IMR-90 (cell line): ENCODE measurements around the gene DCUN1D3. TPM values are rescaled to one million over a fixed set of nuclear protein-coding genes. Genes with fewer than 3 reads are reported as not detected.

ENCODE experiments used
- ATAC-seq: fragments of 200-7000 bp; cut with Tn5 transposase; 2 replicates; pipeline ENCODE4 v1.9.1; 2020; ENCODE audit warnings: low read depth, mild to moderate bottlenecking, moderate library complexity
- BruUV-seq: library from RNA; stranded (reverse); fragments of 400-500 nt; replicated peaks from 2 replicates; lab custom pipeline; 2021; lab: Mats Ljungman, UMichigan
- CTCF ChIA-PET: fragments of 300-600 bp; formaldehyde crosslinking; extraction: SDS; loops from one replicate; lab custom pipeline; 2021; ENCODE audit warnings: antibody characterized with exemption; lab: Yijun Ruan, JAX
- POLR2A ChIA-PET: fragments of 300-600 bp; sonication (Branson Sonifier 250); formaldehyde crosslinking; loops from one replicate; lab custom pipeline; 2022; ENCODE audit warnings: antibody characterized with exemption; ENCODE audit not compliant: unreplicated experiment; lab: Charles Lee
- DNase-seq: peaks from one replicate; pipeline ENCODE4 v3.0.0; 2013
- H2AFZ ChIP-seq: replicated peaks from 2 replicates; pipeline ENCODE3; 2013; ENCODE audit warnings: low read length, mild to moderate bottlenecking; ENCODE audit not compliant: poor library complexity
- H2AK5ac ChIP-seq: 2 replicates; pipeline ENCODE4 v1.6.1; 2013; ENCODE audit warnings: low read depth, low read length, inconsistent platforms
- H2AK9ac ChIP-seq: replicated peaks from 2 replicates; pipeline ENCODE3; 2013; ENCODE audit warnings: mild to moderate bottlenecking, low read depth, low read length, moderate library complexity; ENCODE audit not compliant: poor library complexity
- H2BK120ac ChIP-seq: 2 replicates; pipeline ENCODE4 v1.6.1; 2013; ENCODE audit warnings: low read depth, low read length, inconsistent platforms
- H2BK15ac ChIP-seq: 3 replicates; pipeline ENCODE4 v1.6.1; 2013; ENCODE audit warnings: low read depth, low read length, inconsistent platforms
- H2BK20ac ChIP-seq: 2 replicates; pipeline ENCODE4 v1.6.1; 2013; ENCODE audit warnings: low read depth, mild to moderate bottlenecking, inconsistent platforms, low read length, moderate library complexity
- H2BK5ac ChIP-seq: 2 replicates; pipeline ENCODE4 v1.6.1; 2013; ENCODE audit warnings: mild to moderate bottlenecking, low read depth, low read length, inconsistent platforms; ENCODE audit not compliant: poor library complexity, severe bottlenecking
- H3K14ac ChIP-seq: replicated peaks from 2 replicates; pipeline ENCODE4 v1.6.1; 2013; ENCODE audit warnings: low read depth, low read length, inconsistent platforms
- H3K18ac ChIP-seq: 2 replicates; pipeline ENCODE4 v1.6.1; 2013; ENCODE audit warnings: low read depth, low read length, control low read depth
- H3K23ac ChIP-seq: 2 replicates; pipeline ENCODE4 v1.6.1; 2013; ENCODE audit warnings: low read depth, low read length, inconsistent platforms
- H3K27ac ChIP-seq: 2 replicates; pipeline ENCODE4 v1.5.1; 2013; ENCODE audit warnings: mild to moderate bottlenecking, control low read depth, low read length; ENCODE audit not compliant: insufficient read depth
- H3K27me3 ChIP-seq: 2 replicates; pipeline ENCODE4 v1.6.1; 2013; ENCODE audit warnings: low read length; ENCODE audit not compliant: control insufficient read depth, insufficient read depth
- H3K36me3 ChIP-seq: 2 replicates; pipeline ENCODE4 v1.6.1; 2013; ENCODE audit warnings: low read length, mixed read lengths; ENCODE audit not compliant: control insufficient read depth, insufficient read depth
- H3K4ac ChIP-seq: 2 replicates; pipeline ENCODE4 v1.6.1; 2013; ENCODE audit warnings: low read depth, low read length, inconsistent platforms
- H3K4me1 ChIP-seq: 2 replicates; pipeline ENCODE4 v1.6.1; 2013; ENCODE audit warnings: low read length, mixed read lengths; ENCODE audit not compliant: control insufficient read depth, insufficient read depth
- H3K4me2 ChIP-seq: 2 replicates; pipeline ENCODE4 v1.6.1; 2013; ENCODE audit warnings: low read depth, mild to moderate bottlenecking, control low read depth, low read length, moderate library complexity
- H3K4me3 ChIP-seq: 2 replicates; pipeline ENCODE4 v1.5.1; 2013; ENCODE audit warnings: low read depth, mild to moderate bottlenecking, control low read depth, low read length, moderate library complexity; ENCODE audit not compliant: insufficient read depth
- H3K56ac ChIP-seq: 2 replicates; pipeline ENCODE4 v1.6.1; 2013; ENCODE audit warnings: low read length, inconsistent platforms; ENCODE audit not compliant: insufficient read depth; ENCODE audit errors: extremely low read depth
- H3K79me1 ChIP-seq, 2 experiments: 2 replicates each; pipeline ENCODE4 v1.6.1; 2013; ENCODE audit warnings: low read length in 2 of 2, inconsistent platforms in 1 of 2, low read depth in 1 of 2
- H3K9ac ChIP-seq: 2 replicates; pipeline ENCODE4 v1.6.1; 2013; ENCODE audit warnings: low read depth, low read length, control low read depth
- H3K9me1 ChIP-seq: 2 replicates; pipeline ENCODE4 v1.6.1; 2013; ENCODE audit warnings: low read length, inconsistent platforms; ENCODE audit not compliant: insufficient read depth
- H3K9me3 ChIP-seq: 2 replicates; pipeline ENCODE4 v1.6.1; 2013; ENCODE audit warnings: low read length; ENCODE audit not compliant: control insufficient read depth, insufficient read depth
- H4K20me1 ChIP-seq: 2 replicates; pipeline ENCODE4 v1.6.1; 2013; ENCODE audit warnings: low read length, inconsistent platforms; ENCODE audit not compliant: insufficient read depth
- H4K5ac ChIP-seq: 2 replicates; pipeline ENCODE4 v1.6.1; 2013; ENCODE audit warnings: mild to moderate bottlenecking, low read depth, low read length, control low read depth
- H4K8ac ChIP-seq, 2 experiments: 2 replicates each; pipeline ENCODE4 v1.6.1; 2013; ENCODE audit warnings: low read depth in 2 of 2, low read length in 2 of 2, control low read depth in 1 of 2, inconsistent platforms in 1 of 2
- H4K91ac ChIP-seq: 2 replicates; pipeline ENCODE4 v1.6.1; 2013; ENCODE audit warnings: low read depth, low read length, inconsistent platforms; ENCODE audit not compliant: insufficient read depth
- BHLHE40 ChIP-seq: fragments of 150-350 bp; IDR thresholded peaks from 2 replicates; pipeline ENCODE4 v1.6.1; 2016; ENCODE audit warnings: mild to moderate bottlenecking, low read depth, low read length
- CEBPB ChIP-seq: IDR thresholded peaks from 2 replicates; pipeline ENCODE4 v1.6.1; 2012; ENCODE audit warnings: low read depth, low read length, improper control_type of control experiment
- CHD1 ChIP-seq: IDR thresholded peaks from 2 replicates; pipeline ENCODE4 v1.6.1; 2012; ENCODE audit warnings: low read depth, low read length, improper control_type of control experiment
- CTCF ChIP-seq: conservative IDR thresholded peaks from 2 replicates; pipeline ENCODE4 v1.5.1; 2012; ENCODE audit warnings: mild to moderate bottlenecking, low read depth, low read length, improper control_type of control experiment
- ELK1 ChIP-seq: fragments of 150-350 bp; IDR thresholded peaks from 2 replicates; pipeline ENCODE4 v1.6.1; 2016; ENCODE audit warnings: low read depth, mild to moderate bottlenecking, low read length, moderate library complexity, borderline replicate concordance
- FOS ChIP-seq: fragments of 150-350 bp; IDR thresholded peaks from 2 replicates; pipeline ENCODE4 v1.6.1; 2016; ENCODE audit warnings: low read depth, low read length
- MAZ ChIP-seq: IDR thresholded peaks from 2 replicates; pipeline ENCODE4 v1.6.1; 2012; ENCODE audit warnings: low read depth, mild to moderate bottlenecking, low read length, improper control_type of control experiment, moderate library complexity, borderline replicate concordance
- MXI1 ChIP-seq: IDR thresholded peaks from 2 replicates; pipeline ENCODE4 v1.6.1; 2012; ENCODE audit warnings: low read depth, mild to moderate bottlenecking, low read length, moderate library complexity, borderline replicate concordance
- NFE2L2 ChIP-seq: fragments of 150-350 bp; IDR thresholded peaks from 2 replicates; pipeline ENCODE4 v1.6.1; 2016; ENCODE audit warnings: low read depth, mild to moderate bottlenecking, low read length
- POLR2A ChIP-seq: IDR thresholded peaks from 2 replicates; pipeline ENCODE4 v1.6.1; 2012; ENCODE audit warnings: mild to moderate bottlenecking, low read depth, low read length
- RAD21 ChIP-seq: IDR thresholded peaks from 2 replicates; pipeline ENCODE4 v1.6.1; 2012; ENCODE audit warnings: low read length, improper control_type of control experiment
- RCOR1 ChIP-seq: IDR thresholded peaks from 2 replicates; pipeline ENCODE4 v1.6.1; 2012; ENCODE audit warnings: mild to moderate bottlenecking, low read length, improper control_type of control experiment; ENCODE audit not compliant: insufficient replicate concordance
- RFX5 ChIP-seq: IDR thresholded peaks from 2 replicates; pipeline ENCODE4 v1.8.0; 2012; ENCODE audit warnings: low read depth, mild to moderate bottlenecking, low read length, moderate library complexity
- SMC3 ChIP-seq: fragments of 150-350 bp; IDR thresholded peaks from 2 replicates; pipeline ENCODE4 v1.6.1; 2016; ENCODE audit warnings: low read depth, mild to moderate bottlenecking, antibody characterized with exemption, low read length, moderate library complexity
- WGBS, 2 experiments: methylation state at CpG; one replicate each; pipeline versions ENCODE4 v1.1.5 to v1.1.7; 2013; ENCODE audit warnings: missing lambda C conversion rate in 2 of 2; ENCODE audit not compliant: insufficient read length in 1 of 2; ENCODE audit errors: extremely low coverage in 2 of 2; 5-methylcytosine and 5-hydroxymethylcytosine counted together
- dilution Hi-C: fragments of 300-500 bp; cut with HindIII; formaldehyde crosslinking; loops from one replicate; pipeline ENCODE4 v1.14.3; 2018; ENCODE audit warnings: low sequenced_read_pairs; ENCODE audit not compliant: unreplicated experiment
- in situ Hi-C: fragments of 300-500 bp; cut with MboI; formaldehyde crosslinking; loops from 3 replicates; pipeline ENCODE4 v1.14.3; 2019; ENCODE audit warnings: low sequenced_read_pairs, inconsistent platforms, mixed read lengths
- intact Hi-C: fragments of 100-400 bp; cut with micrococcal nuclease; formaldehyde crosslinking; loops from 2 replicates; pipeline ENCODE4 v1.10.0; 2022
- polyA plus RNA-seq, 3 experiments: library from polyadenylated mRNA; depleted of rRNA; stranded (reverse); fragments of >200 nt; gene quantifications; 2 replicates each; pipeline ENCODE4 v1.2.3, GENCODE V29; 2012; ENCODE audit warnings: low replicate concordance in 1 of 3
- total RNA-seq: library from RNA; depleted of rRNA; stranded (reverse); fragments of >200 nt; gene quantifications from 2 replicates; pipeline ENCODE4 v1.2.3, GENCODE V29; 2012
- TF ChIP-seq, protein P1 (sequence below): fragments of 150-350 bp; IDR thresholded peaks from 2 replicates; pipeline ENCODE4 v1.6.1; 2017; ENCODE audit warnings: mild to moderate bottlenecking, antibody characterized with exemption, low read length, low read depth

Gene DCUN1D3
- total and polyA plus RNA-seq, 2 of the 4 experiments (the other 2 are of a cell fraction) = 8.1 to 42.3 TPM

GRCh38 chr16:20899071-20899470 is 1.1 kb downstream of the DCUN1D3 start:
- Histone ChIP-seq H4K91ac (peak overlapping the region; percentile 82), H2AFZ (no peak overlapping the region), H4K5ac (peak overlapping the region; percentile 92; the same call in 1 of the 2 replicates), H3K9me3 (no peaks in the 10 kb centered on the region), H3K4me2 (peak overlapping the region; percentile 100), H4K8ac (peak overlapping the region in 1 of 2 experiments; percentile 83; a peak in 2 of 4 replicates), H3K23ac (peak overlapping the region; percentile 64; the same call in 1 of the 2 replicates), H3K4ac (peak overlapping the region; percentile 76; the same call in 1 of the 2 replicates), H2BK15ac (peak overlapping the region; percentile 16; the same call in 2 of the 3 replicates), H3K14ac (peak overlapping the region; percentile 96), H2BK120ac (peak overlapping the region; percentile 36; the same call in 1 of the 2 replicates), H3K36me3 (peaks cover 5% of the 10 kb centered on the region), H2BK5ac (peak overlapping the region; percentile 95), H3K9me1 (peaks cover 12% of the 10 kb centered on the region), H2AK5ac (peak overlapping the region; percentile 81; the same call in 1 of the 2 replicates), H3K4me3 (peak overlapping the region; percentile 100), H3K27ac (peak overlapping the region; percentile 100; the same call in 1 of the 2 replicates), H2BK20ac (no peak overlapping the region), H3K79me1 (peaks cover 41 to 85% of the 10 kb centered on the region in 2 experiments), H2AK9ac (peak overlapping the region; percentile 99), H3K9ac (peak overlapping the region; percentile 99), H3K18ac (peak overlapping the region; percentile 90), H3K56ac (peak overlapping the region; percentile 82), H4K20me1 (peaks cover 43% of the 10 kb centered on the region), H3K4me1 (peaks cover 10% of the 10 kb centered on the region), H3K27me3 (no peaks in the 10 kb centered on the region)
- DNase-seq = peak; percentile 86
- in situ Hi-C loops (no loop called here), intact Hi-C loops (loop anchor here (1.0 kb wide), 1 partner anchor 402 kb away; no protein-coding TSS in a partner anchor), dilution Hi-C loops (no loop called here)
- ChIA-PET CTCF (interaction anchor here (1.0 kb wide), 1 partner anchor 47 kb away, joined by 4 read pairs; no protein-coding TSS in a partner anchor), POLR2A (interaction anchor here (0.6 kb wide), 1 partner anchor 49 kb away, joined by 3 read pairs; no protein-coding TSS in a partner anchor)
- TSS peak; percentile 56 for BruUV-seq
- no CpG with 5 or more reads among the region's 5 CpGs for WGBS, 2 experiments
- peak; percentile 1; the same call in 1 of the 2 replicates for ATAC-seq
- TF ChIP-seq NFE2L2 (no peak), ELK1 (no peak), MAZ (no peak), SMC3 (no peak), RFX5 (no peak), CHD1 (no peak), BHLHE40 (no peak), FOS (no peak), CTCF (no peak), RAD21 (no peak), POLR2A (no peak), CEBPB (no peak), MXI1 (0 out of 2 replicates have a peak, but pooled peaks have one; percentile 32), RCOR1 (no peak)
- TF ChIP-seq, protein P1, sequence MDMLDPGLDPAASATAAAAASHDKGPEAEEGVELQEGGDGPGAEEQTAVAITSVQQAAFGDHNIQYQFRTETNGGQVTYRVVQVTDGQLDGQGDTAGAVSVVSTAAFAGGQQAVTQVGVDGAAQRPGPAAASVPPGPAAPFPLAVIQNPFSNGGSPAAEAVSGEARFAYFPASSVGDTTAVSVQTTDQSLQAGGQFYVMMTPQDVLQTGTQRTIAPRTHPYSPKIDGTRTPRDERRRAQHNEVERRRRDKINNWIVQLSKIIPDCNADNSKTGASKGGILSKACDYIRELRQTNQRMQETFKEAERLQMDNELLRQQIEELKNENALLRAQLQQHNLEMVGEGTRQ = no peak
